Uterus (tissue), 4 donors: ENCODE measurements around the gene C6. TPM values are rescaled to one million over a fixed set of nuclear protein-coding genes. Genes with fewer than 3 reads are reported as not detected.

Experiments used
- DNase-seq, 2 donors: peaks; one replicate each; pipeline ENCODE4 v3.0.0-alpha.2; 2019 to 2020
- H3K27ac ChIP-seq, 2 donors: fragments of 200-600 bp; sonication (generic); 1 replicate in 1 of 2; 2 replicates in 1 of 2; pipeline ENCODE4 v1.5.1; 2016 to 2018
- H3K27me3 ChIP-seq, 2 donors: fragments of 200-600 bp; sonication (generic); one replicate each; pipeline ENCODE4 v1.5.1; 2018 to 2019; ENCODE audit warnings: control low read depth in 1 of 2
- H3K36me3 ChIP-seq, 2 donors: fragments of 200-600 bp; sonication (generic); one replicate each; pipeline ENCODE4 v1.5.1; 2019; ENCODE audit warnings: control low read depth in 1 of 2
- H3K4me1 ChIP-seq, 2 donors: fragments of 200-600 bp; sonication (generic); one replicate each; pipeline ENCODE4 v1.5.1; 2018 to 2019; ENCODE audit warnings: control low read depth in 1 of 2
- H3K4me3 ChIP-seq, 2 donors: fragments of 200-600 bp; sonication (generic); 1 replicate in 1 of 2; 2 replicates in 1 of 2; pipeline ENCODE4 v1.5.1; 2018 to 2019; ENCODE audit warnings: mild to moderate bottlenecking in 1 of 2
- H3K9me3 ChIP-seq, 2 donors: fragments of 200-600 bp; sonication (generic); one replicate each; pipeline ENCODE4 v1.5.1; 2019; ENCODE audit warnings: control low read depth in 1 of 2
- CTCF ChIP-seq, 4 experiments: fragments of 200-600 bp in 2 of 4; fragments of 450-650 bp in 2 of 4; sonication (generic) in 2 of 4; IDR thresholded peaks; one replicate each; pipeline ENCODE4 v1.5.1; 2016 to 2019; ENCODE audit warnings: antibody characterized with exemption in 4 of 4, mild to moderate bottlenecking in 2 of 4, moderate library complexity in 1 of 4
- POLR2A ChIP-seq, 2 donors: fragments of 450-650 bp; IDR thresholded peaks; one replicate each; pipeline ENCODE4 v1.6.1; 2016; ENCODE audit warnings: antibody characterized with exemption in 2 of 2, mild to moderate bottlenecking in 1 of 2, moderate library complexity in 1 of 2
- intact Hi-C: fragments of 100-400 bp; cut with DNase I; formaldehyde crosslinking; loops from one replicate; pipeline ENCODE4 v1.15.1; 2023; ENCODE audit warnings: low total_unique reads
- total RNA-seq, 4 donors: library from RNA; depleted of rRNA in 3 of 4; stranded (reverse); fragments of >200 nt in 3 of 4; gene quantifications; one replicate each; pipeline versions ENCODE4 v1.1.0 to v1.2.4, GENCODE V29; 2014 to 2023
- donor health status: DM: yes; HTN: yes; CAD: no.

The C6 gene
- total RNA-seq, 4 donors from 2014 or later, result 2.0 to 3.5 (median 3.5) TPM; not detected in 1

GRCh38 chr5:41145306-41145705 lies 68.0 kb downstream of the C6 start:
- no peaks in the 10 kb centered on the region for H3K4me1 ChIP-seq
- H3K4me3 ChIP-seq, result no peak overlapping the region
- H3K36me3 ChIP-seq, result no peaks in the 10 kb centered on the region
- no peaks in the 10 kb centered on the region for H3K27me3 ChIP-seq
- intact Hi-C loops, result no loop called here
- no peaks in the 10 kb centered on the region for H3K9me3 ChIP-seq
- no peak for DNase-seq
- TF ChIP-seq POLR2A (IDR thresholded peaks at IDR 0.05) (no peak), CTCF (IDR thresholded peaks at IDR 0.05) (no peak)
- no peak overlapping the region for H3K27ac ChIP-seq

GRCh38 chr5:41143131-41143901 lies 70.0 kb downstream of the C6 start:
- intact Hi-C loops, result no loop called here
- Histone ChIP-seq H3K27ac (no peak overlapping the region), H3K27me3 (no peaks in the 10 kb centered on the region), H3K4me3 (no peak overlapping the region), H3K4me1 (no peaks in the 10 kb centered on the region), H3K9me3 (no peaks in the 10 kb centered on the region), H3K36me3 (no peaks in the 10 kb centered on the region)
- TF ChIP-seq POLR2A (IDR thresholded peaks at IDR 0.05) (no peak), CTCF (IDR thresholded peaks at IDR 0.05) (no peak)
- DNase-seq, result no peak

GRCh38 chr5:41127967-41128690 lies 85.2 kb downstream of the C6 start:
- H3K9me3 ChIP-seq, result no peaks in the 10 kb centered on the region
- H3K4me3 ChIP-seq, result no peak overlapping the region
- intact Hi-C loops, result no loop called here
- H3K36me3 ChIP-seq, result no peaks in the 10 kb centered on the region
- TF ChIP-seq POLR2A (IDR thresholded peaks at IDR 0.05) (no peak), CTCF (IDR thresholded peaks at IDR 0.05) (no peak)
- no peak for DNase-seq
- H3K27me3 ChIP-seq, result no peaks in the 10 kb centered on the region
- no peaks in the 10 kb centered on the region for H3K4me1 ChIP-seq
- H3K27ac ChIP-seq, result no peak overlapping the region

GRCh38 chr5:41122459-41122858 lies 90.9 kb downstream of the C6 start:
- no peak overlapping the region for H3K27ac ChIP-seq
- no peaks in the 10 kb centered on the region for H3K36me3 ChIP-seq
- no peak for TF ChIP-seq POLR2A (IDR thresholded peaks at IDR 0.05)
- TF ChIP-seq CTCF (IDR thresholded peaks at IDR 0.05), result no peak
- no peaks in the 10 kb centered on the region for H3K9me3 ChIP-seq
- intact Hi-C loops, result no loop called here
- DNase-seq, result no peak
- no peaks in the 10 kb centered on the region for H3K27me3 ChIP-seq
- no peaks in the 10 kb centered on the region for H3K4me1 ChIP-seq
- no peak overlapping the region for H3K4me3 ChIP-seq

GRCh38 chr5:41120600-41120999 lies 92.7 kb downstream of the C6 start:
- H3K4me1 ChIP-seq, result no peaks in the 10 kb centered on the region
- H3K27me3 ChIP-seq, result no peaks in the 10 kb centered on the region
- no peaks in the 10 kb centered on the region for H3K9me3 ChIP-seq
- TF ChIP-seq CTCF (IDR thresholded peaks at IDR 0.05) (no peak), POLR2A (IDR thresholded peaks at IDR 0.05) (no peak)
- DNase-seq, result no peak
- H3K4me3 ChIP-seq, result no peak overlapping the region
- H3K36me3 ChIP-seq, result no peaks in the 10 kb centered on the region
- H3K27ac ChIP-seq, result no peak overlapping the region
- intact Hi-C loops, result no loop called here
